DND-41 (cell line): ENCODE data around the gene MAP4.

Experiments used
- CTCF ChIP-seq: IDR thresholded peaks from 2 replicates; pipeline ENCODE4 v1.5.1; 2012; ENCODE audit warnings: borderline replicate concordance, low read length, moderate library complexity, mild to moderate bottlenecking; ENCODE audit not compliant: poor library complexity, severe bottlenecking; ENCODE audit errors: extremely low read depth
- EZH2 ChIP-seq: IDR thresholded peaks from 3 replicates; pipeline ENCODE4 v1.6.1; 2012; ENCODE audit warnings: borderline replicate concordance, low read depth, mild to moderate bottlenecking, moderate library complexity, low read length, inconsistent platforms; ENCODE audit not compliant: severe bottlenecking

- TF ChIP-seq EZH2 (no peak), CTCF (peak; percentile 96)
These were observed 26.2 kb downstream of the MAP4 start for GRCh38 chr3:47989981-47990440.
